Fibroblast of peridontal ligament (primary cell): Measurements from ENCODE around the gene TLE4.
"Not testable (repeated sequence)": the region's sequence is repeated elsewhere in the genome, so short reads cannot be mapped to it uniquely, and the experiment has no call there.

Source experiments
- DNase-seq: peaks from one replicate; pipeline ENCODE4 v3.0.0-alpha.2; 2010; ENCODE audit errors: extremely low read depth

The TLE4 gene

DNA sequence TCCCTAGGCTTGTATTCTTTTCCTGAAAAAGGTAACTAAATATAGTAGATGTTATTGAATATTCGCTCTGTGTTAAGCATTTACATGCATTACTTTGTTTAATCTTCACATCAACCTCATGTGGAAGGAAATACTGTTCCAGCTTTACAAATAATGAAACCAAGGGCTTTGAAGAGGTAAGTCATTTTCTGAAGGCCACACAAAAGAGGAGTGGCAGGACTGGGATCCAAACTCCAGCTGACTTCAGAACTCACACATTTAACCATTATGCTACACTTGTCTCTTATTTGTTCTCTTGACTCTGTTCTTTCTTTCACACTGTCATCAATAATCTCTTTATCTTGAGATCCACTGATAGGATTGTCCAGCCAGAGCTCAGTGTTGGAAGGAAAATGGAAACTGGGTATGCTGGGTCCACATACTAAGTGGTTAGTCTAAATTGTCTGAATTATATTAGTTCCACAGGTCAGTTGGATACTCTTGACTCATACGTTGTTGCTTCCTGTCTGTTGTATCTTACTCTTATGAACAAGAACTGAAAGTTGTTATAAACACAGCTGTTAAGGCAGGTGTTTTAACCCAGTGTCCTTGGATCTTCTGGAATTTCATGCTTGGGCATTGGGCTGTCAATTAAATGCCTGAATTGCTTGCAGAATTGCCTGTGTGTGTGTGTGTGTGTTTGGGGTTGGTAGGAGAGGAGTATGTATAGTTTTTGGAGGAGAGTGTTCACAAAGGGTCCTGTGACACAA is 65.6 kb downstream of the TLE4 start:
- no peak for DNase-seq

- DNase-seq = no peak
Observed at GRCh38 chr9:79638806-79639205, 67.0 kb downstream of the TLE4 start.

GRCh38 chr9:79639354-79639753 is 67.6 kb downstream of the TLE4 start:
- no peak for DNase-seq

DNA sequence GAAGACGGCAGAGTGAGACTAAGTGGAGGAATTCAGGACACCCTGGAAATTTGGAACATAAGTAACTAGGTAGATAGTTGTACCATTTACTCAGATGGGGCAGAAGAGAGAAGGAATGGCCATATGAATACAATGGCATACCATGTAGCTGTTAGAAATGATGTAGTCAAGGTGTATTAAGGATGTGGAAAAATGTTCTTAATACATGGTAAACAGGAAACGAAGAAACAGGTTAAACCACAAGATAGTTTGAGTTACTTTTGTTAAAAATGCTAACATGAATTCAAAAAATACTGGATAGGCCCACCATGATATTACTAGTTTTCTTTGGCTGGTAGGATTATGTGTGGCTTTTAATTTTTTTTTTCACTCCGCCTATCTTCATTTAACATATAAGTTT is 68.3 kb downstream of the TLE4 start:
- DNase-seq = not testable (repeated sequence)

DNA sequence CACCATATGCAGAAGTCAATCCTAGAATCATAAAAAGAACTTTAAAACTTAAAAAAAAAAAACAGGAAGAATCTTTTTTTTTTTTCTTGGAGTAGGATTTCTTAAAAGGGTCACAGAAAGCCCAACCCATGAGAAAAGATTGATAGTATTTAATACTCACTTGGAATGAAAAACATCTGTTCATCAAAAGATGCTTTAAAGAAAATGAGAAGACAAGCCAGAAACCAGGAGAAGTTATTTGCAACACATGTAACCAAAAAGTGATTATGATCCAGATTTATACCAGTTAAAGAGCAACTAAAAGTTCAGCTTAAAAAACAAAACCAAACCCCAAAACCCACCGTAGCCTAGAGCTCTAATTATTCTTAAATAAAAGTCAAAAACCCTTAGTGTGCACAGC is 69.3 kb downstream of the TLE4 start:
- peak; percentile 73 for DNase-seq

GRCh38 chr9:79642671-79643070 is 70.9 kb downstream of the TLE4 start:
- no peak for DNase-seq

DNA sequence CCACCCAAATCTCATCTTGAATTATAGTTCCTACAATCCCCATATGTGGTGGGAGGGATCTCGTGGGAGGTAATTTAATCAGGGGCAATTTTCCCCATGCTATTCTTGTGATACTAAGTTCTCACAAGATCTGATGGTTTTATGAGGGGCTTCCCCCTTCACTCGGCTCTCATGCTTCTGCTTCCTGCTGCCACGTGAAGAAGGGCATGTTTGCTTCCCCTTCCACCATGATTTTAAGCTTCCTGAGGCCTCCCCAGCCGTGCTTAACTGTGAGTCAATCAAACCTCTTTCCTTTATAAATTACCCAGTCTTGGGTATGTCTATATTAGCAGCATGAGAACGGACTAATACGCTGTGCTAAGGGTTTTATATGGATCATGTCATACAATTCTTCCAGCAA is 72.3 kb downstream of the TLE4 start:
- no peak for DNase-seq

DNA sequence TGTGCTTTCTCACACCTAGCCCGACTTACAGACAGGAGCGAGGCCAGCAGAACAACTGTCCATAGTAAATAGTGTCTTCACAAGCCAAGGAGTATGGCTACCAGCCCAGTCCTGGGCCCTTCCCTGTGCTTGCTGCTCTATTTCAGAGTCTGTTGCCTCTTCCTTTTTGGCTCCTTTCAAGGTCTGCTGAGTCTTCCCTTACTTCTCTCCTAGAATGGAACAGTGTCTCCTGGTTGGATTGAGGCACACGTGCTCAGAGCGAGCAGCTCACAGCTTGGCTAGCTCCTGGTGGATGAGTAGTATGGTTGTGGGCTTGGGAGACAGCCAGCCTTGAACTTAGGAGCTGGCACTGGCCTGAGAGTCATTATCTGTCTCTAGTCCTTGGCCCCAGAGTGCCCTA is 72.8 kb downstream of the TLE4 start:
- no peak for DNase-seq

DNA sequence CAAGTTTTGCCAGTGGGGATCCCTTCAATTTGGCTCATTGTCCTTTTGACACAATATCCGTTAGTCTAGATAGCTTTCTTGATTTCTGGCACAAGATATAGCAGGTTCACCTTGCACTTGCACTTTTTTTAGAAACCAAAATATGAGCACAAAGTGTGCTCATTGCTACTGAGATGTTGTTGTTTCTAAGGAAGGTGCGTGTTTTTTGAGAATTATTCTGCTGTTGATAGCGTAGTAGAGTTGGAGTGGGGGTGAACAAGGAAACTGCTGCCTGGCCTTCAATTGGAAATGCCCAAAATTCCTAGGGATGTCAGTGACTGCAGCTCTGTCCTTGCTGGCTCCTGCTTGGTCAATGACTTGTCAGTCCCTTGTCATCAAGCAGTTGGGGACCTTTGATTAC is 73.3 kb downstream of the TLE4 start:
- DNase-seq = no peak

DNA sequence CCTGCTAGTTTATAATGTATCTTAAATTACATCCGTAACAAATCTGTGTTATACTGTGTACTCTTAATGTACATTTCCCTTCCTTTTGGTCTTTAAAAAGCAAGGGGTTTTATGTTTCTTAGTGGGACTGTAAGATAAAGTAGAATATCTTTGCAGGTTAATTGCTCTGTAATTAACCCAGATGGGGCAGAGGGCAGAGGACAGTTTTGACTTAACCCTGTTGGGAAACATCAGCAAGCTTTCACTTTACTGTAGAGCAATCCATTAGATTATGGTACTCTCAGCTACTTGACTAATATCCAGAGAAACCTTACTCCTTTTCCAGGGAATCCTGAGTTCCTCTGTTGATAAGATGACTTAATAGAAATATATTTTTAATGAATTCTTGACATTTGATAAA is 74.3 kb downstream of the TLE4 start:
- no peak for DNase-seq

DNA sequence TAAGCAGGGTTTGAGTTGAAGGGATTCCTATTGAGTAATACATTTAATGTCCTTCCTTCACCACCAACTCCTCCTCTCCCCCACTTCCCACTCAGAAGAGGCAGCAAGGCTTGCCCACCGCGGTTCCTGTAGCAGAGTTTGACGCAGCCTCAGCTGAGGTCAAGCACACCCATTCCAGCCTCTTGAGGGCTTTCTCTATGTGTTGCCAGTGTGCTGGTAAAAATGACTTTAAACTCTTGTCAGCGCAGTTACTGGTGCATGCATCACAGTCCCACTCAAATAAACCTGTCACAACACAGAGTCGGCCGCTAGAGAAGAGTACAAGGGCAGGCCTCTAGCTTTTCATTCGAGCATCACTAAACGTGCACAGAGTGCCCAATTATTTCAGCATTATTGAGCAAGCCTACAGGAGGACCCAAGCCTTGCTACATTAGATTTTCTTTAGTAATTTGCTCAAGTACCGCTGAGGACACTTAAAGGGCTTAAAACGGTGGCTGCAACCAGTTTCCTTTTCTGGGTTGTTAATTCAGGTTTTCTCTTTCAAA is 79.6 kb downstream of the TLE4 start:
- DNase-seq = no peak

DNA sequence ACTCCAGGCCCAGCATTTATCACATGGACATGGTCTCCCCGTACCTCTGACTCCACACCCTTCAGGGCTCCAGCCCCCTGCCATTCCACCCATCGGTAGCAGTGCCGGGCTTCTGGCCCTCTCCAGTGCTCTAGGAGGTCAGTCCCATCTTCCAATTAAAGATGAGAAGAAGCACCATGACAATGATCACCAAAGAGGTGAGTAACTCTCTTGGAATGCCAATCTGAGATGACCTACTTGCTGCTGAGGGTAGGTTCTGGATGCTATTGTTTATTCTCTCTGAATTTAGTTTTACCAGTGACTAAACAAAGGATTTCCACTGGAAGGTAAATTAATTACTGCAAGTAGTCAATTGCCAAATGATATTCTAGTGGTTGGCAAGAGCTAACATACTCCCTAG is 80.8 kb downstream of the TLE4 start:
- DNase-seq = no peak

DNA sequence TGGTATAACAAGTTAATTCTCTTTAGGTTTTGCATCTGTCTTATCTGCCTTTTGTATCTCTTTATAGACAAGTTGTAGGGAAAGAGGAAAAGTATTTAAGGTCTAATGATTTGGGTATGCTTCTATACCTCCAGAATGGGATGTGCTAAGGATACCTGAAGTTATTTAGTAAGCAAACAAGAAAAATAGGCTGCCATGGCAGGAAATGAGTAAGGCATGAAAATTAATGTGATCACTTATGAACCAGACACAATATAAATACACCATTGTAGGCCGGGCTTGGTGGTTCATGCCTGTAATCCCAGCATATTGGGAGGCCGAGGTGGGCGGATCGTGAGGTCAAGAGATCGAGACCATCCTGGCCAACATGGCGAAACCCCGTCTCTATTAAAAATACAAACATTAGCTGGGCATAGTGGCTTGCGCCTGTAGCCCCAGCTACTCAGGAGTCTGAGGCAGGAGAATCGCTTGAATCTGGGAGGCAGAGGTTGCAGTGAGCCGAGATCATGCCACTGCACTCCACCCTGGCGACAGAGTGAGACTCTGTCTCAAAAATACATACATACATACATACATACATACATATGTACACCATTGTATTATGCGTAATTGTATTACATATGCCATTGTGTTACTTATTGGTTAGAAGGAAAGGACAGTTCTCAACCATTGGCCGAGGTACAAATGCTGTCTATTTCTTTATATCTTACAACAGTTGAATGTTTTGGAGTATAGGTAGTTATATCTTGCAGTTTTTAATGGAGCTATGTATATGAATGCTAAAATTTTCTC is 83.0 kb downstream of the TLE4 start:
- not testable (repeated sequence) for DNase-seq

GRCh38 chr9:79655551-79655950 is 83.8 kb downstream of the TLE4 start:
- DNase-seq = no peak

- no peak for DNase-seq
Observed at GRCh38 chr9:79656169-79656568, 84.4 kb downstream of the TLE4 start.

DNA sequence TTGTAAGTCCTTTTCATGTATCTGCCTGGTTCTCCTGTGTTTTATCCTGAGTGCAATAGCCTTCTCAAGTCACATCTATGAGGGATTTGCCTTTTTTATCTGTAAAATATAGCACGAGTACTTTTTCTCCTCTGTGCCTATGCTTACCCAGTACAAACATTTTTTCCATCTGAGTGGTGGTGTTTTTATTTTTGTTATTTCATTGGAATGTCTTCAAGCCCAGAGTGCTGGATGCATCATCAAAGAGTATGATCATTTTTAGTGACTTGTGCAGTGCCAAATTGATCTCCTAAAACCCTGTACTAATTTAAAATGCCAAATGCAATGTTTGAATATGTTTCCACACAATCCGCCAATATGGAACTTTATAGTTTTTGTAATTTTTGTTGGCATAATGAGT is 86.1 kb downstream of the TLE4 start:
- DNase-seq = no peak

DNA sequence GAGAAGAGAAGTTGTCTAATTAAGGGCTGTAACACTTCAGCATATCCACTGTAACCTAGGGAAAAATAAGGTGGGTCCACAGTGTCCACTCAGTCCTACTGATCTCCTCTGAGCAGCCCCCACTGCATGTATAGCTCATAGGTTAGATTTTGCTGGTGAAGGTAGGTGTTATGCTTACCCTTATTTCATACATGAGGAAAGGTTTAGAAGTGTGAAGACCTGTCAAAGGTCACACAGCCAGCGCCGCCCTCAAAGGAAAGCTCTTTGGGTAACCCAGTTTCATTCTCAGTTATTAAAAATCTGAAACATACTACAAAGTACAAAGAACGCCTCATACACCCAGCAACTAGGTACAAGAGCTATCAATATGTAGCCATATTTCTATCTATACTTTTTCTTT is 87.2 kb downstream of the TLE4 start:
- DNase-seq = no peak

DNA sequence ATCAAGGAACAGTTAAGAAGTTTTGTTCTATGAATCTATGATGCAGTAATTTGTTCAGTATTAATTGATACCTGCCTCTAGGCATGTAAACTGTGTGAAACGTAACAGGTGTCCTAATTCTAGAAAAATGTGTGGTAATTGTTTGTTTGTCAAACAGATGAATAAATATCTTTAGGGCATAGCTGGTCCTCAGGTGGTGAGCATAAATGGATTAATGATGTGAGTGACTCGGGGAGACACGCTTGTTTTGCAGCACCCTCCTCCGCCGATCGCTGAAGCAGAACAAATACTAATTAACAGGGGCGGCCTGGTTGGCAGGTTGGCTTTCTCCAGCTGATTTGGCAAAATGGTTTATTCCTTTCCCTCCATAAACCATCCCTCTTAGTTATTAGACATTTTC is 88.8 kb downstream of the TLE4 start:
- no peak for DNase-seq

GRCh38 chr9:79661279-79661678 is 89.5 kb downstream of the TLE4 start:
- no peak for DNase-seq

DNA sequence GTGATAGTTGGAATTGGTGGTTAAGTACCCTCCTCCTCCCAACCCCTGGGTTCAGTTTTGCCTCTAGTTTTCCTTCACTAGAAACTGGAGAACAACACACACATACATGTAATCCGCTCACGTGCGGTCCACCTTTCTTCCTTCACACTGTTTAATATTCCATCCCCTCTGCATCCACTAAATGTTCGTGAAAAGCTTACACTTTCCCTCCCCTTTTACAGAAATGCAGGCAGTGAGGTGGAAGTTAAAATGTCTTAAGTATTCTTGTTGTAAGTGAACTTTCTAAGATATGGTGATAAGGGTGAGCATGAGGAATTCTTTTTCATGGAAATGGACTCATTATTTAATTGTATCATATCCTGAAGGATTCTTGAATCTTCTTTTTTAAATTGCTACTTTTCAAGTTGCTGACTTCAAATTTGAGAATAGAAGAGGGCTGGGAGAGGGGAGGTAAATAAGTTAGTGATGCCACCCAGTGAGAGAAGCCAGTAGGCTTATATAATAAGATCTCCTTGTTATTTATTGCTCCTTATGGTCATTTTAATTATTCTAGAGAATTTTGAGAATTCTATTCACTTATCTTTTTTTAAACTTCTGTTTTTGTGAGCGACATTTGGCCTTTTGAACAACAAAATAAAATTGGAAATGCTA is 90.2 kb downstream of the TLE4 start:
- no peak for DNase-seq

DNA sequence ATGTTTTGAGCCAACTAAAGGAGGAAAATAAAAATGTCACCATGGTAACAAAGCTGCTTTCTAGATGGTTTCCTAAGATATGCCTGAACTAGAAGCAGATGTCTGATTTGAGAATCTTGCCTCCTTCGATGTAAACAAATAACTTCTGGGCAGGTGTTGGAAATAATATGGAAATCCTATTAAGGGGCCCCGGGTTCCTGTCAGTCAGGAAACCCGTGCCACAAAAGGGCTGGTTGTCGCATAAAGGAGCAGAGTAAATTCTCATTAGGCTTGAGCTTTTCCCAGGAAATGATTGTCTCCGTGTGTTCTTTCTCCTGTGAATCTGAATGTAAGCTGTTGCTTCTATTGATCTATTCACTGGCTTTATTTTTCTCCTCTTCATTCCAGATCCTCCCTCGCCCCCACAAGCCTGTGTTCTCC is 90.8 kb downstream of the TLE4 start:
- DNase-seq = peak; percentile 68

DNA sequence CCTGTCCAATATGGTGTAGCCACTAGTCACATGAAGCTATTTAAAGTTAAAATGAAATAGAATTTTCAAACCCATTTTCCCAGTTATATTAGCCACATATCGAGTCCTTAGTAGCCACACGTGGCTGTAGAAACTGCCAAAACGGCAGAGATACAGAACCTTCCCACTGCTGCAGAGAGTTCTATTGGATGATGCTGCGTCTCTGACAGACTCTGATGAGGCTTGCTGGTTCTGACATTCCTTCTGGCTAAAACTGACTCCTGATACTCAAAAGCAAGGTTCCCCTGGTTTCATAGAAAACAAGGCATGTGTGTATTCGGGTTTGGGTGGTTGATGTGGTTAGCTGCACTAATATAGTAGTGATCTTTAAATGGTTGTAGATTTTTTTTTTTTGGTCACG is 91.5 kb downstream of the TLE4 start:
- DNase-seq = peak; percentile 54

DNA sequence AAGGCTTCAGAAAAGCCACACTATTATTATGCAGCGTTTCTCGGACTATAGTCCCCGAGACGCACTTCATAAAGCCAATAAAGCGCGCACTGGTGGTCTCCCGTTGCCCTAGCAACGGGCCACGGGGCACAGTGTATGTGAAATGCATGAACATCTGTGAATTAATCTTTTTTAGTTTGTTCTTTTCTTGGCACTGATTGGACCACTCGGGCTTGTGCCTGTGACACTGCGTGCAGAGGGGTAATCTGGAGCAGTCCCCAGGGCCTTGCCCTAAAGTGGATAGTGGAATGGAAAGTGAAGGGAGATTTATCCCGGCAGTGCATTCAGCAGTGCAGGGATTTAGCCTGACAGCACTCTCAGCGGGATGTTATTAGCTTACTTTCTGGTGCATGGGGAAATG is 92.1 kb downstream of the TLE4 start:
- peak; percentile 45 for DNase-seq
